Activated CD8-positive, alpha-beta T cell treated with anti-CD3 and anti-CD28 coated beads, Interleukin-2, amount 10 ng/mL, durations not matched to agents 7 days and 5 days (primary cell): ENCODE measurements around the gene PTGFRN. TPM values are rescaled to one million over a fixed set of nuclear protein-coding genes. Genes with fewer than 3 reads are reported as not detected.

Experiments
- ATAC-seq: fragments of 150-1000 bp; cut with Tn5 transposase; one replicate; pipeline ENCODE4 v1.10.0; 2021; ENCODE audit warnings: moderate library complexity
- CTCF ChIA-PET: fragments of 350-600 bp; sonication (Branson Sonifier 250); formaldehyde crosslinking; loops from one replicate; lab custom pipeline; 2021; ENCODE audit warnings: antibody characterized with exemption; lab: Charles Lee
- POLR2A ChIA-PET: fragments of 350-600 bp; sonication (Branson Sonifier 250); formaldehyde crosslinking; loops from one replicate; lab custom pipeline; 2021; ENCODE audit warnings: antibody characterized with exemption; lab: Charles Lee
- DNase-seq: peaks from one replicate; pipeline ENCODE4 v3.0.0-alpha.2; 2020
- H3K27ac Mint-ChIP-seq: one replicate; pipeline ENCODE4 v1.8.0; 2021; ENCODE audit warnings: mild to moderate bottlenecking, mixed read lengths
- H3K27me3 Mint-ChIP-seq: one replicate; pipeline ENCODE4 v1.8.0; 2021; ENCODE audit warnings: low read depth, mixed read lengths
- H3K36me3 Mint-ChIP-seq: one replicate; pipeline ENCODE4 v1.8.0; 2021; ENCODE audit warnings: low read depth, mixed read lengths
- H3K4me1 Mint-ChIP-seq: one replicate; pipeline ENCODE4 v1.8.0; 2021; ENCODE audit warnings: low read depth, mixed read lengths
- H3K4me3 Mint-ChIP-seq: one replicate; pipeline ENCODE4 v1.8.0; 2021; ENCODE audit warnings: mild to moderate bottlenecking, mixed read lengths
- H3K9me3 Mint-ChIP-seq: one replicate; pipeline ENCODE4 v1.8.0; 2022; ENCODE audit warnings: mixed read lengths; ENCODE audit not compliant: insufficient read depth
- total RNA-seq, 2 experiments: library from RNA; stranded (reverse); gene quantifications; one replicate each; pipeline ENCODE4 v1.2.3, GENCODE V29; 2021

PTGFRN gene
- total RNA-seq, 2 experiments from 2014 or later = 0.89 to 0.90 TPM

- ChIA-PET CTCF (no interaction called here), POLR2A (interaction anchor here (0.6 kb wide), 1 partner anchor 20 kb away, joined by 3 read pairs; no protein-coding TSS in a partner anchor)
- no peak for ATAC-seq
Observed at GRCh38 chr1:116908820-116909511, 750 bp upstream of the PTGFRN start.

GRCh38 chr1:116910379-116911187 lies 867 bp downstream of the PTGFRN start:
- H3K9me3 Mint-ChIP-seq = no peaks in the 10 kb centered on the region
- no peaks in the 10 kb centered on the region for H3K36me3 Mint-ChIP-seq
- DNase-seq (peak; percentile 60), ATAC-seq (peak; percentile 80)
- POLR2A ChIA-PET = no interaction called here
- peaks cover 8% of the 10 kb centered on the region for H3K27me3 Mint-ChIP-seq
- H3K4me1 Mint-ChIP-seq = peaks cover 11% of the 10 kb centered on the region
- H3K4me3 Mint-ChIP-seq = no peak overlapping the region
- H3K27ac Mint-ChIP-seq = no peak overlapping the region
- CTCF ChIA-PET = interaction anchor here (1.7 to 2.0 kb wide), 3 partner anchors 8 to 173 kb away, joined by 5 to 6 read pairs (median 5); no protein-coding TSS in a partner anchor

More at GRCh38 chr1:116908820-116909511, 750 bp upstream of the PTGFRN start:
- Mint-ChIP-seq H3K4me3 (peak overlapping the region; percentile 68), H3K36me3 (no peaks in the 10 kb centered on the region), H3K27me3 (peaks cover 9% of the 10 kb centered on the region), H3K4me1 (peaks cover 2% of the 10 kb centered on the region), H3K27ac (no peak overlapping the region), H3K9me3 (no peaks in the 10 kb centered on the region)
- DNase-seq = no peak

GRCh38 chr1:116911188-116911553 lies 1.5 kb downstream of the PTGFRN start:
- no peak overlapping the region for H3K27ac Mint-ChIP-seq
- DNase-seq = no peak
- H3K4me1 Mint-ChIP-seq = peaks cover 14% of the 10 kb centered on the region
- no peak overlapping the region for H3K4me3 Mint-ChIP-seq
- CTCF ChIA-PET = interaction anchor here (1.7 to 2.0 kb wide), 3 partner anchors 9 to 174 kb away, joined by 5 to 6 read pairs (median 5); no protein-coding TSS in a partner anchor
- H3K9me3 Mint-ChIP-seq = no peaks in the 10 kb centered on the region
- H3K36me3 Mint-ChIP-seq = no peaks in the 10 kb centered on the region
- no peak for ATAC-seq
- POLR2A ChIA-PET = no interaction called here
- peaks cover 6% of the 10 kb centered on the region for H3K27me3 Mint-ChIP-seq

GRCh38 chr1:116911779-116912469 lies 2.2 kb downstream of the PTGFRN start:
- POLR2A ChIA-PET = no interaction called here
- H3K27ac Mint-ChIP-seq = no peak overlapping the region

GRCh38 chr1:116912846-116913245 lies 3.1 kb downstream of the PTGFRN start:
- ChIA-PET CTCF (no interaction called here), POLR2A (interaction anchor here (0.6 kb wide), 1 partner anchor 35 kb away, joined by 4 read pairs; no protein-coding TSS in a partner anchor)
- no peak overlapping the region for H3K27ac Mint-ChIP-seq
- H3K36me3 Mint-ChIP-seq = no peaks in the 10 kb centered on the region
- ATAC-seq = no peak
- H3K9me3 Mint-ChIP-seq = no peaks in the 10 kb centered on the region
- peaks cover 14% of the 10 kb centered on the region for H3K4me1 Mint-ChIP-seq
- H3K27me3 Mint-ChIP-seq = peaks cover 6% of the 10 kb centered on the region
- H3K4me3 Mint-ChIP-seq = no peak overlapping the region
- DNase-seq = no peak

More at GRCh38 chr1:116911779-116912469, 2.2 kb downstream of the PTGFRN start:
- CTCF ChIA-PET = interaction anchor here (0.9 to 2.0 kb wide), 3 partner anchors 10 to 174 kb away, joined by 4 to 6 read pairs (median 5); no protein-coding TSS in a partner anchor
- Mint-ChIP-seq H3K4me3 (no peak overlapping the region), H3K36me3 (no peaks in the 10 kb centered on the region), H3K4me1 (peaks cover 14% of the 10 kb centered on the region), H3K9me3 (no peaks in the 10 kb centered on the region), H3K27me3 (peaks cover 6% of the 10 kb centered on the region)
- no peak for DNase-seq
- no peak for ATAC-seq

GRCh38 chr1:116913941-116914340 lies 4.2 kb downstream of the PTGFRN start:
- no peaks in the 10 kb centered on the region for H3K9me3 Mint-ChIP-seq
- ATAC-seq (no peak), DNase-seq (no peak)
- H3K4me3 Mint-ChIP-seq = no peak overlapping the region
- no peaks in the 10 kb centered on the region for H3K36me3 Mint-ChIP-seq
- peaks cover 3% of the 10 kb centered on the region for H3K27me3 Mint-ChIP-seq
- H3K27ac Mint-ChIP-seq = no peak overlapping the region
- POLR2A ChIA-PET = interaction anchor here (0.9 kb wide), 1 partner anchor 147 kb away, joined by 3 read pairs; the partner anchor contains the start of gene TTF2
- CTCF ChIA-PET = interaction anchor here (1.1 kb wide), 1 partner anchor 177 kb away, joined by 3 read pairs; no protein-coding TSS in a partner anchor
- peaks cover 14% of the 10 kb centered on the region for H3K4me1 Mint-ChIP-seq

GRCh38 chr1:116914667-116915066 lies 5.0 kb downstream of the PTGFRN start:
- no peak for ATAC-seq
- peaks cover 13% of the 10 kb centered on the region for H3K4me1 Mint-ChIP-seq
- no peak for DNase-seq
- no peaks in the 10 kb centered on the region for H3K9me3 Mint-ChIP-seq
- no peaks in the 10 kb centered on the region for H3K27me3 Mint-ChIP-seq
- CTCF ChIA-PET = interaction anchor here (1.1 to 2.6 kb wide), 2 partner anchors 20 to 177 kb away, joined by 3 to 14 read pairs; no protein-coding TSS in a partner anchor
- H3K4me3 Mint-ChIP-seq = no peak overlapping the region
- POLR2A ChIA-PET = interaction anchor here (0.9 kb wide), 1 partner anchor 146 kb away, joined by 3 read pairs; the partner anchor contains the start of gene TTF2
- no peak overlapping the region for H3K27ac Mint-ChIP-seq
- H3K36me3 Mint-ChIP-seq = no peaks in the 10 kb centered on the region

GRCh38 chr1:116915086-116915661 lies 5.5 kb downstream of the PTGFRN start:
- H3K4me1 Mint-ChIP-seq = peaks cover 17% of the 10 kb centered on the region
- CTCF ChIA-PET = interaction anchor here (1.1 to 2.6 kb wide), 3 partner anchors 14 to 178 kb away, joined by 3 to 14 read pairs (median 5); no protein-coding TSS in a partner anchor

GRCh38 chr1:116916002-116916401 lies 6.3 kb downstream of the PTGFRN start:
- CTCF ChIA-PET = interaction anchor here (0.8 to 2.6 kb wide), 3 partner anchors 13 to 191 kb away, joined by 3 to 14 read pairs (median 5); no protein-coding TSS in a partner anchor

More at GRCh38 chr1:116915086-116915661, 5.5 kb downstream of the PTGFRN start:
- Mint-ChIP-seq H3K27me3 (no peaks in the 10 kb centered on the region), H3K9me3 (no peaks in the 10 kb centered on the region), H3K27ac (no peak overlapping the region), H3K4me3 (peak overlapping the region; percentile 8), H3K36me3 (no peaks in the 10 kb centered on the region)
- DNase-seq = no peak
- POLR2A ChIA-PET = interaction anchor here (0.9 to 1.0 kb wide), 2 partner anchors 34 to 145 kb away, joined by 3 to 4 read pairs; partner anchors contain the start of gene TTF2
- ATAC-seq = no peak

GRCh38 chr1:116916533-116917445 lies 7.1 kb downstream of the PTGFRN start:
- ChIA-PET POLR2A (no interaction called here), CTCF (interaction anchor here (0.8 to 2.6 kb wide), 3 partner anchors 12 to 192 kb away, joined by 3 to 14 read pairs (median 5); no protein-coding TSS in a partner anchor)
- ATAC-seq (no peak), DNase-seq (no peak)
- Mint-ChIP-seq H3K27me3 (peaks cover 2% of the 10 kb centered on the region), H3K9me3 (no peaks in the 10 kb centered on the region), H3K4me3 (no peak overlapping the region), H3K27ac (no peak overlapping the region), H3K4me1 (peaks cover 17% of the 10 kb centered on the region), H3K36me3 (no peaks in the 10 kb centered on the region)

More at GRCh38 chr1:116916002-116916401, 6.3 kb downstream of the PTGFRN start:
- H3K9me3 Mint-ChIP-seq = no peaks in the 10 kb centered on the region
- DNase-seq = no peak
- no peak overlapping the region for H3K4me3 Mint-ChIP-seq
- no peak overlapping the region for H3K27ac Mint-ChIP-seq
- no peak for ATAC-seq
- H3K4me1 Mint-ChIP-seq = peaks cover 17% of the 10 kb centered on the region
- H3K36me3 Mint-ChIP-seq = no peaks in the 10 kb centered on the region
- H3K27me3 Mint-ChIP-seq = peaks cover under 1% of the 10 kb centered on the region
- POLR2A ChIA-PET = interaction anchor here (1.0 kb wide), 1 partner anchor 34 kb away, joined by 4 read pairs; no protein-coding TSS in a partner anchor
